PC-3 (cell line): Measurements from ENCODE around the gene SLC39A11.

Experiments used
- EZH2 ChIP-seq: fragments of 300-600 bp; sonication (generic); IDR thresholded peaks from one replicate; pipeline ENCODE4 v1.6.1; 2017; ENCODE audit warnings: antibody characterized with exemption, mild to moderate bottlenecking, low read length; ENCODE audit not compliant: unreplicated experiment
- EZH2phosphoT487 ChIP-seq: fragments of 300-600 bp; sonication (generic); IDR thresholded peaks from 2 replicates; pipeline ENCODE4 v1.6.1; 2018; ENCODE audit warnings: mild to moderate bottlenecking, antibody characterized with exemption, low read length, borderline replicate concordance
- TF ChIP-seq, protein P1 (sequence below): fragments of 300-600 bp; sonication (generic); conservative IDR thresholded peaks from 2 replicates; pipeline ENCODE4 v1.5.1; 2017; ENCODE audit warnings: antibody characterized with exemption, low read depth, mild to moderate bottlenecking, low read length

DNA sequence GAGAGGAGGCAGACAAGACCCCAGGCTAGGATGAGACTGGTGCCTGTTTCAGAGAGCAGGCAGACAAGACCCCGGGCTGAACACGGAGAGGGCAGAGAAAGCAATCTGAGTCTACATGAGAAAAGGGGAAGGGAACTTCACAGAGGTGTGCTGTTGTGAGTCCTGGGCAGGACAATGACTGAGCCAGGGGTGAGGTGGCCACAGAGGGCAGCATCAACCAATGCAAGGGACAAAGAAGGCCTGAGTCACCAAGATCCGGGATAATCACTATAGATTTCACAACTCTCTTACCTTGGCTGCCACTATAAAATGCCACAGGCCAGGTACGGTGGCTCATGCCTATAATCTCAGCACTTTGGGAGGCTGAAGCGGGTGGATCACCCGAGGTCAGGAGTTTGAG is 89.0 kb downstream of the SLC39A11 start:
- TF ChIP-seq EZH2phosphoT487 (no peak), EZH2 (no peak)
- TF ChIP-seq, protein P1, sequence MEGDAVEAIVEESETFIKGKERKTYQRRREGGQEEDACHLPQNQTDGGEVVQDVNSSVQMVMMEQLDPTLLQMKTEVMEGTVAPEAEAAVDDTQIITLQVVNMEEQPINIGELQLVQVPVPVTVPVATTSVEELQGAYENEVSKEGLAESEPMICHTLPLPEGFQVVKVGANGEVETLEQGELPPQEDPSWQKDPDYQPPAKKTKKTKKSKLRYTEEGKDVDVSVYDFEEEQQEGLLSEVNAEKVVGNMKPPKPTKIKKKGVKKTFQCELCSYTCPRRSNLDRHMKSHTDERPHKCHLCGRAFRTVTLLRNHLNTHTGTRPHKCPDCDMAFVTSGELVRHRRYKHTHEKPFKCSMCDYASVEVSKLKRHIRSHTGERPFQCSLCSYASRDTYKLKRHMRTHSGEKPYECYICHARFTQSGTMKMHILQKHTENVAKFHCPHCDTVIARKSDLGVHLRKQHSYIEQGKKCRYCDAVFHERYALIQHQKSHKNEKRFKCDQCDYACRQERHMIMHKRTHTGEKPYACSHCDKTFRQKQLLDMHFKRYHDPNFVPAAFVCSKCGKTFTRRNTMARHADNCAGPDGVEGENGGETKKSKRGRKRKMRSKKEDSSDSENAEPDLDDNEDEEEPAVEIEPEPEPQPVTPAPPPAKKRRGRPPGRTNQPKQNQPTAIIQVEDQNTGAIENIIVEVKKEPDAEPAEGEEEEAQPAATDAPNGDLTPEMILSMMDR, result peak; percentile 62
